Astrocyte (in vitro differentiated cells and primary cell): ENCODE results near the gene PIR. TPM values are rescaled to one million over a fixed set of nuclear protein-coding genes. Genes with fewer than 3 reads are reported as not detected.

Source experiments
- DNase-seq: peaks from one replicate; pipeline ENCODE4 v3.0.0-alpha.2; 2010; ENCODE audit warnings: low read depth
- FAIRE-seq: peaks from 2 replicates; lab custom pipeline; 2011; peaks lifted over from hg19 to GRCh38; lab: Jason Lieb, UNC
- H2AFZ ChIP-seq: 2 replicates; pipeline ENCODE4 v1.6.0; 2012; ENCODE audit warnings: low read depth, low read length, inconsistent platforms
- H3K27ac ChIP-seq: 2 replicates; pipeline ENCODE4 v1.5.1; 2011; ENCODE audit warnings: low read depth, low read length, inconsistent platforms
- H3K27me3 ChIP-seq: 2 replicates; pipeline ENCODE4 v1.6.0; 2011; ENCODE audit warnings: low read length, inconsistent platforms; ENCODE audit not compliant: insufficient read depth
- H3K36me3 ChIP-seq: 2 replicates; pipeline ENCODE4 v1.5.1; 2011; ENCODE audit warnings: low read length, inconsistent platforms; ENCODE audit not compliant: insufficient read depth
- H3K4me1 ChIP-seq: 2 replicates; pipeline ENCODE4 v1.5.1; 2011; ENCODE audit warnings: low read length, inconsistent platforms; ENCODE audit not compliant: insufficient read depth
- H3K4me2 ChIP-seq: 2 replicates; pipeline ENCODE4 v1.6.0; 2012; ENCODE audit warnings: low read length, inconsistent platforms
- H3K4me3 ChIP-seq: 2 replicates; pipeline ENCODE4 v1.5.1; 2011; ENCODE audit warnings: low read depth, mild to moderate bottlenecking, low read length, inconsistent platforms; ENCODE audit not compliant: insufficient read depth
- H3K79me2 ChIP-seq: 2 replicates; pipeline ENCODE4 v1.6.0; 2012; ENCODE audit warnings: mild to moderate bottlenecking, low read length, inconsistent platforms; ENCODE audit not compliant: insufficient read depth
- H3K9ac ChIP-seq: 2 replicates; pipeline ENCODE4 v1.6.0; 2012; ENCODE audit warnings: mild to moderate bottlenecking, low read length, inconsistent platforms
- H3K9me3 ChIP-seq: 2 replicates; pipeline ENCODE4 v1.5.1; 2012; ENCODE audit warnings: low read depth, mild to moderate bottlenecking, low read length, inconsistent platforms; ENCODE audit not compliant: insufficient read depth
- H4K20me1 ChIP-seq: 2 replicates; pipeline ENCODE4 v1.6.0; 2012; ENCODE audit warnings: low read length, inconsistent platforms; ENCODE audit not compliant: insufficient read depth
- H3K27ac Mint-ChIP-seq: one replicate; pipeline ENCODE4 v1.8.0; 2021; ENCODE audit warnings: mild to moderate bottlenecking, mixed read lengths; ENCODE audit not compliant: unreplicated experiment
- H3K27me3 Mint-ChIP-seq: one replicate; pipeline ENCODE4 v1.8.0; 2021; ENCODE audit warnings: low read depth, mixed read lengths; ENCODE audit not compliant: unreplicated experiment
- H3K36me3 Mint-ChIP-seq: one replicate; pipeline ENCODE4 v1.8.0; 2021; ENCODE audit warnings: low read depth, mixed read lengths; ENCODE audit not compliant: unreplicated experiment
- H3K4me1 Mint-ChIP-seq: one replicate; pipeline ENCODE4 v1.8.0; 2021; ENCODE audit warnings: low read depth, mixed read lengths; ENCODE audit not compliant: unreplicated experiment
- H3K4me3 Mint-ChIP-seq: one replicate; pipeline ENCODE4 v1.8.0; 2021; ENCODE audit warnings: mild to moderate bottlenecking, moderate library complexity, mixed read lengths; ENCODE audit not compliant: unreplicated experiment
- H3K9me3 Mint-ChIP-seq: one replicate; pipeline ENCODE4 v1.8.0; 2021; ENCODE audit warnings: mild to moderate bottlenecking, mixed read lengths; ENCODE audit not compliant: unreplicated experiment
- CTCF ChIP-seq: IDR thresholded peaks from 2 replicates; pipeline ENCODE4 v1.5.1; 2011; ENCODE audit warnings: low read depth, mild to moderate bottlenecking, inconsistent platforms, low read length, moderate library complexity; ENCODE audit not compliant: insufficient read depth
- EZH2 ChIP-seq: IDR thresholded peaks from 2 replicates; pipeline ENCODE4 v1.6.1; 2012; ENCODE audit warnings: mild to moderate bottlenecking, low read length, inconsistent platforms; ENCODE audit not compliant: insufficient read depth
- total RNA-seq: library from RNA; stranded (reverse); gene quantifications from 2 replicates; pipeline ENCODE4 v1.2.1, GENCODE V29; 2021

Gene PIR
- total RNA-seq, 1 donor from 2014 or later, result 5.5 TPM

- FAIRE-seq (peak; percentile 96), DNase-seq (no peak)
- no peaks in the 10 kb centered on the region for H3K27me3 ChIP-seq
- Mint-ChIP-seq H3K4me1 (no peaks in the 10 kb centered on the region), H3K9me3 (no peaks in the 10 kb centered on the region), H3K27me3 (no peaks in the 10 kb centered on the region), H3K4me3 (no peak overlapping the region), H3K27ac (no peak overlapping the region), H3K36me3 (no peaks in the 10 kb centered on the region)
- no peaks in the 10 kb centered on the region for H4K20me1 ChIP-seq
- no peaks in the 10 kb centered on the region for H3K79me2 ChIP-seq
- no peak overlapping the region for H2AFZ ChIP-seq
- H3K4me2 ChIP-seq, result no peak overlapping the region
- H3K4me1 ChIP-seq, result no peaks in the 10 kb centered on the region
- H3K4me3 ChIP-seq, result no peak overlapping the region
- H3K36me3 ChIP-seq, result no peaks in the 10 kb centered on the region
- H3K9me3 ChIP-seq, result no peaks in the 10 kb centered on the region
- H3K9ac ChIP-seq, result no peak overlapping the region
- no peak overlapping the region for H3K27ac ChIP-seq
- TF ChIP-seq EZH2 (no peak), CTCF (no peak)
These were observed 20.6 kb downstream of the PIR start for GRCh38 chrX:15472531-15472930.

- Histone ChIP-seq H4K20me1 (no peaks in the 10 kb centered on the region), H2AFZ (no peak overlapping the region), H3K27me3 (no peaks in the 10 kb centered on the region), H3K36me3 (no peaks in the 10 kb centered on the region), H3K9me3 (no peaks in the 10 kb centered on the region), H3K4me3 (no peak overlapping the region), H3K9ac (no peak overlapping the region), H3K27ac (no peak overlapping the region), H3K4me1 (no peaks in the 10 kb centered on the region), H3K4me2 (no peak overlapping the region), H3K79me2 (no peaks in the 10 kb centered on the region)
- TF ChIP-seq CTCF (peak; percentile 62), EZH2 (no peak)
- H3K9me3 Mint-ChIP-seq, result no peaks in the 10 kb centered on the region
- H3K4me3 Mint-ChIP-seq, result no peak overlapping the region
- no peaks in the 10 kb centered on the region for H3K4me1 Mint-ChIP-seq
- H3K36me3 Mint-ChIP-seq, result no peaks in the 10 kb centered on the region
- FAIRE-seq, result peak; percentile 100
- H3K27me3 Mint-ChIP-seq, result no peaks in the 10 kb centered on the region
- no peak overlapping the region for H3K27ac Mint-ChIP-seq
- peak; percentile 49 for DNase-seq
These were observed 22.1 kb downstream of the PIR start for GRCh38 chrX:15471028-15471427.

- H3K79me2 ChIP-seq, result no peaks in the 10 kb centered on the region
- H3K36me3 ChIP-seq, result no peaks in the 10 kb centered on the region
- no peaks in the 10 kb centered on the region for H4K20me1 ChIP-seq
- no peak overlapping the region for H3K27ac Mint-ChIP-seq
- H3K9me3 ChIP-seq, result no peaks in the 10 kb centered on the region
- FAIRE-seq, result peak; percentile 20
- TF ChIP-seq CTCF (no peak), EZH2 (no peak)
- H3K36me3 Mint-ChIP-seq, result no peaks in the 10 kb centered on the region
- no peaks in the 10 kb centered on the region for H3K9me3 Mint-ChIP-seq
- no peaks in the 10 kb centered on the region for H3K4me1 Mint-ChIP-seq
- no peak overlapping the region for H2AFZ ChIP-seq
- H3K9ac ChIP-seq, result no peak overlapping the region
- H3K27me3 ChIP-seq, result no peaks in the 10 kb centered on the region
- H3K27me3 Mint-ChIP-seq, result no peaks in the 10 kb centered on the region
- H3K4me3 ChIP-seq, result no peak overlapping the region
- H3K4me3 Mint-ChIP-seq, result no peak overlapping the region
- H3K27ac ChIP-seq, result no peak overlapping the region
- H3K4me1 ChIP-seq, result no peaks in the 10 kb centered on the region
- DNase-seq, result no peak
- H3K4me2 ChIP-seq, result no peak overlapping the region
These were observed 23.5 kb downstream of the PIR start for GRCh38 chrX:15469613-15470012.
